WI38 (cell line): Measurements from ENCODE around the gene KRTAP22-1.

Source experiments
- H3K4me3 ChIP-seq: 2 replicates; pipeline ENCODE4 v1.5.1; 2011; ENCODE audit warnings: low read depth, mild to moderate bottlenecking, control low read depth, low read length
- CTCF ChIP-seq: IDR thresholded peaks from 2 replicates; pipeline ENCODE4 v1.5.1; 2012; ENCODE audit warnings: low read depth, mild to moderate bottlenecking, control low read depth, low read length

Gene KRTAP22-1

GRCh38 chr21:30567617-30568016, 33.3 kb upstream of the KRTAP22-1 start:
- TF ChIP-seq CTCF: no peak
- no peak overlapping the region for H3K4me3 ChIP-seq

GRCh38 chr21:30577766-30578165, 23.1 kb upstream of the KRTAP22-1 start:
- TF ChIP-seq CTCF: no peak

GRCh38 chr21:30579346-30579745, 21.5 kb upstream of the KRTAP22-1 start:
- TF ChIP-seq CTCF: no peak
- H3K4me3 ChIP-seq: no peak overlapping the region

More at GRCh38 chr21:30577766-30578165, 23.1 kb upstream of the KRTAP22-1 start:
- H3K4me3 ChIP-seq: no peak overlapping the region

- H3K4me3 ChIP-seq: no peak overlapping the region
- no peak for TF ChIP-seq CTCF
Measured at GRCh38 chr21:30580132-30580531, 20.8 kb upstream of the KRTAP22-1 start.

GRCh38 chr21:30582870-30583269, 18.0 kb upstream of the KRTAP22-1 start:
- no peak overlapping the region for H3K4me3 ChIP-seq
- TF ChIP-seq CTCF: no peak

- no peak within 1 kb of the TSS for H3K4me3 ChIP-seq
- TF ChIP-seq CTCF: no peak
Measured at GRCh38 chr21:30590297-30590696, 10.6 kb upstream of the KRTAP22-1 start, which contains the start of gene KRTAP22-2. Gene KRTAP22-2, minus strand, starts transcription at chr21:30590397.

- no peak within 1 kb of the TSS for H3K4me3 ChIP-seq
- no peak for TF ChIP-seq CTCF
Measured at GRCh38 chr21:30592140-30592539, 8.7 kb upstream of the KRTAP22-1 start, which contains the start of gene KRTAP6-3. Gene KRTAP6-3, plus strand, starts transcription at chr21:30592440. Its CDS starts 6 bp downstream, at chr21:30592446.
